ENCODE results near the gene EXOC3L4. TPM values are rescaled to one million over a fixed set of nuclear protein-coding genes. Genes with fewer than 3 reads are reported as not detected.

The EXOC3L4 gene
- total and polyA plus RNA-seq, 9 of the 15 experiments (the other 6 are each of a cell fraction or from before 2014, with no cell fraction given): 0.10 to 6.7 (median 0.98) TPM; not detected in 1

DNA sequence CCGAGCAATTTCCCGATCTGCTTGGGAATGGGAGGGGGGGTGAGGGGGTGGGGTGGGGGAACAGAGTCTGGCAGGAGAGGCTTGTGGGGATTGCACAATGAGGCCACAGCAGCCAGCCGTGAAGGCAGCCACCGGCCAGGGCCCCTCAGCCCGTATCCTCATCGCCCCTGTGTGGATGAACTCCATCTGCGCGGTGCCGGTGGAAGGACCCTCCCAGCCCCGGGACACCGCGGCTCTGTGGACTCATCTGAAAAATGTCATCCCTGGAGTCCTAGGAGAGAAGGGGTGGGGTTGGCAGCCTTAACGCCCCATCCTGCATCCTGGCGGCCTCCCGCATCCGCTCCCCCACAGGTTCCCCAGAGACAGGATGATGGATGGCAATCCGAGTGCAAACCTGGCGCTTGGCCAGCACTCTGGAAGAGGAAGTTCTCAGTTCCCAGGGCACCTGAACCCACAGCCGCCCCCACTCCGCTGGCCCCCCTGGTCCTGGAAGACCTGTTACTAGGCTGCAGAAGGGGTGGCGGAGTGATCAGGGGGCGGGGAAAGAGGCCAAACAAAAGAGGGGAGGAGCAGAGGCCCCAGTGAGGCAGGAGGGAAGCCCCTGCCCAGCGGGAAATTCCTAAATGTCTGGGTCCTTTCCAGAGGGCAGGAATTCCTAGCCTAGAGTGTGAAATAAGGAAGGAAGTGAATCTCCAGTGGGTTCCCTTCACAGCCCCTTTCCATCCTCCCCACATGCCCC lies 27.5 kb downstream of the EXOC3L4 start (continued):
- TF ChIP-seq, protein P1, sequence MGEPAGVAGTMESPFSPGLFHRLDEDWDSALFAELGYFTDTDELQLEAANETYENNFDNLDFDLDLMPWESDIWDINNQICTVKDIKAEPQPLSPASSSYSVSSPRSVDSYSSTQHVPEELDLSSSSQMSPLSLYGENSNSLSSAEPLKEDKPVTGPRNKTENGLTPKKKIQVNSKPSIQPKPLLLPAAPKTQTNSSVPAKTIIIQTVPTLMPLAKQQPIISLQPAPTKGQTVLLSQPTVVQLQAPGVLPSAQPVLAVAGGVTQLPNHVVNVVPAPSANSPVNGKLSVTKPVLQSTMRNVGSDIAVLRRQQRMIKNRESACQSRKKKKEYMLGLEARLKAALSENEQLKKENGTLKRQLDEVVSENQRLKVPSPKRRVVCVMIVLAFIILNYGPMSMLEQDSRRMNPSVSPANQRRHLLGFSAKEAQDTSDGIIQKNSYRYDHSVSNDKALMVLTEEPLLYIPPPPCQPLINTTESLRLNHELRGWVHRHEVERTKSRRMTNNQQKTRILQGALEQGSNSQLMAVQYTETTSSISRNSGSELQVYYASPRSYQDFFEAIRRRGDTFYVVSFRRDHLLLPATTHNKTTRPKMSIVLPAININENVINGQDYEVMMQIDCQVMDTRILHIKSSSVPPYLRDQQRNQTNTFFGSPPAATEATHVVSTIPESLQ (CRISPR knock-in tag; IDR thresholded peaks at IDR 0.05): no peak
- peak; percentile 100 for TF ChIP-seq MEIS2 (IDR thresholded peaks at IDR 0.05; ENCODE audit: partially characterized antibody)
- TF ChIP-seq ARID1B (IDR thresholded peaks at IDR 0.05): peak; percentile 58
- no peak for TF ChIP-seq NBN (IDR thresholded peaks at IDR 0.05; ENCODE audit: low read depth)
- TF ChIP-seq MCM3 (IDR thresholded peaks at IDR 0.05): no peak
- peak; percentile 71 for TF ChIP-seq NFIX (CRISPR knock-in tag; IDR thresholded peaks at IDR 0.05; ENCODE audit: low read depth)
- TF ChIP-seq SNRNP70 (optimal IDR thresholded peaks at IDR 0.05; ENCODE audit: low read depth, low read length): no peak
- no peak for TF ChIP-seq RFX7 (CRISPR knock-in tag; IDR thresholded peaks at IDR 0.05)
- TF ChIP-seq, protein P2, sequence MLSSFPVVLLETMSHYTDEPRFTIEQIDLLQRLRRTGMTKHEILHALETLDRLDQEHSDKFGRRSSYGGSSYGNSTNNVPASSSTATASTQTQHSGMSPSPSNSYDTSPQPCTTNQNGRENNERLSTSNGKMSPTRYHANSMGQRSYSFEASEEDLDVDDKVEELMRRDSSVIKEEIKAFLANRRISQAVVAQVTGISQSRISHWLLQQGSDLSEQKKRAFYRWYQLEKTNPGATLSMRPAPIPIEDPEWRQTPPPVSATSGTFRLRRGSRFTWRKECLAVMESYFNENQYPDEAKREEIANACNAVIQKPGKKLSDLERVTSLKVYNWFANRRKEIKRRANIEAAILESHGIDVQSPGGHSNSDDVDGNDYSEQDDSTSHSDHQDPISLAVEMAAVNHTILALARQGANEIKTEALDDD (IDR thresholded peaks at IDR 0.05): no peak
- TF ChIP-seq, protein P3, sequence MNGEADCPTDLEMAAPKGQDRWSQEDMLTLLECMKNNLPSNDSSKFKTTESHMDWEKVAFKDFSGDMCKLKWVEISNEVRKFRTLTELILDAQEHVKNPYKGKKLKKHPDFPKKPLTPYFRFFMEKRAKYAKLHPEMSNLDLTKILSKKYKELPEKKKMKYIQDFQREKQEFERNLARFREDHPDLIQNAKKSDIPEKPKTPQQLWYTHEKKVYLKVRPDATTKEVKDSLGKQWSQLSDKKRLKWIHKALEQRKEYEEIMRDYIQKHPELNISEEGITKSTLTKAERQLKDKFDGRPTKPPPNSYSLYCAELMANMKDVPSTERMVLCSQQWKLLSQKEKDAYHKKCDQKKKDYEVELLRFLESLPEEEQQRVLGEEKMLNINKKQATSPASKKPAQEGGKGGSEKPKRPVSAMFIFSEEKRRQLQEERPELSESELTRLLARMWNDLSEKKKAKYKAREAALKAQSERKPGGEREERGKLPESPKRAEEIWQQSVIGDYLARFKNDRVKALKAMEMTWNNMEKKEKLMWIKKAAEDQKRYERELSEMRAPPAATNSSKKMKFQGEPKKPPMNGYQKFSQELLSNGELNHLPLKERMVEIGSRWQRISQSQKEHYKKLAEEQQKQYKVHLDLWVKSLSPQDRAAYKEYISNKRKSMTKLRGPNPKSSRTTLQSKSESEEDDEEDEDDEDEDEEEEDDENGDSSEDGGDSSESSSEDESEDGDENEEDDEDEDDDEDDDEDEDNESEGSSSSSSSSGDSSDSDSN (IDR thresholded peaks at IDR 0.05; ENCODE audit: borderline replicate concordance in 1 of 2, low read depth in 2 of 2, low read length in 2 of 2): no peak
- 0 out of 4 replicates have a peak, but pooled peaks of 1 of the 2 experiments have one; percentile 7 for TF ChIP-seq TRIM24 (IDR thresholded peaks at IDR 0.05)
- TF ChIP-seq BRCA1 (IDR thresholded peaks at IDR 0.05): no peak
- no peak for TF ChIP-seq BRCA1 (CRISPR knock-in tag; IDR thresholded peaks at IDR 0.05)
- TF ChIP-seq XRCC4 (IDR thresholded peaks at IDR 0.05; ENCODE audit: extremely low read depth, insufficient read depth, insufficient read length): no peak
